C4-2B (cell line): ENCODE data around the gene CACNA2D3.

ENCODE experiments used
- H3K27ac ChIP-seq: fragments of 450-650 bp; 2 replicates; pipeline ENCODE4 v1.5.1; 2017
- ZFX ChIP-seq: fragments of 450-650 bp; IDR thresholded peaks from 2 replicates; pipeline ENCODE4 v1.6.1; 2017
- TF ChIP-seq, protein P1 (sequence below): fragments of 450-650 bp; conservative IDR thresholded peaks from 2 replicates; pipeline ENCODE4 v1.5.1; 2017; ENCODE audit warnings: mild to moderate bottlenecking

The CACNA2D3 gene

DNA sequence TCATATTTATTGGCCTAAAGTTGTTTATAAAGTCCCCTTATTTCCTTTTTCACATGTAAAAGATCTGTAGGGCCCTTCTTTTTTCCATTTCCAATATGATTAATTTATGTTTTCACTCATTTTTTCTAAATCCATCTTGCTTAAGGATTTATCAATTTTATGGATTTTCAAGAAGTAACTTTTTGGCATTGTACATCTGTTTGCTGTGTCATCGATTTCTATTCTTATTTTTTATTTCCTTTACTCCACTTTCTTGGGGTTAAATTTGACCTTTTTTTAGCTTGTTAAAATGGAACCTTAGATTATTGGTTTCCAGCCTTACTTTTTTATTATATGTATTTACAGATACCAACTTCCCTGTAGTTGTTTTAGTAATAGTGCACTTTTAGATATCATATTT, 597.6 kb downstream of the CACNA2D3 start:
- H3K27ac ChIP-seq, result no peak overlapping the region

DNA sequence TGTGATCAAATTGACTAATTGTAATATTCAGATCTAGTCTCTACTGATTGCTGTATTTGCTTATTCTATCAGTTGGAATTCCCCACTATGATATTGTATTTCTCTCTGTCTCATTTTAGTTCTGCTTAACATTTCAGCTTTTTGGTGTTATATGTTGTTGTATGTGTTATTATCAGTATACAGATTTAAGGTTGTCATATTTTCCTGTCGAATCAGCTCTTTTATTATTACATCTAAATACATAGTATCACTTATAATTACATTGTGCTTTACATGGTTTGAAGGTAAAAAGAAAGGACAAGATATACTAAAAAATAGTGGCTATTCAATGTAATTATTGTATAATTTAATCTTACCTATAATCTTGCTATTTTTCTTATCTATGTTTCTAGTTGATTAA, 598.3 kb downstream of the CACNA2D3 start:
- TF ChIP-seq ZFX, result no peak
- TF ChIP-seq, protein P1, sequence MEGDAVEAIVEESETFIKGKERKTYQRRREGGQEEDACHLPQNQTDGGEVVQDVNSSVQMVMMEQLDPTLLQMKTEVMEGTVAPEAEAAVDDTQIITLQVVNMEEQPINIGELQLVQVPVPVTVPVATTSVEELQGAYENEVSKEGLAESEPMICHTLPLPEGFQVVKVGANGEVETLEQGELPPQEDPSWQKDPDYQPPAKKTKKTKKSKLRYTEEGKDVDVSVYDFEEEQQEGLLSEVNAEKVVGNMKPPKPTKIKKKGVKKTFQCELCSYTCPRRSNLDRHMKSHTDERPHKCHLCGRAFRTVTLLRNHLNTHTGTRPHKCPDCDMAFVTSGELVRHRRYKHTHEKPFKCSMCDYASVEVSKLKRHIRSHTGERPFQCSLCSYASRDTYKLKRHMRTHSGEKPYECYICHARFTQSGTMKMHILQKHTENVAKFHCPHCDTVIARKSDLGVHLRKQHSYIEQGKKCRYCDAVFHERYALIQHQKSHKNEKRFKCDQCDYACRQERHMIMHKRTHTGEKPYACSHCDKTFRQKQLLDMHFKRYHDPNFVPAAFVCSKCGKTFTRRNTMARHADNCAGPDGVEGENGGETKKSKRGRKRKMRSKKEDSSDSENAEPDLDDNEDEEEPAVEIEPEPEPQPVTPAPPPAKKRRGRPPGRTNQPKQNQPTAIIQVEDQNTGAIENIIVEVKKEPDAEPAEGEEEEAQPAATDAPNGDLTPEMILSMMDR, result no peak
- no peak overlapping the region for H3K27ac ChIP-seq

More for the DNA sequence above, 597.6 kb downstream of the CACNA2D3 start:
- TF ChIP-seq, protein P1, result no peak
- TF ChIP-seq ZFX, result no peak

DNA sequence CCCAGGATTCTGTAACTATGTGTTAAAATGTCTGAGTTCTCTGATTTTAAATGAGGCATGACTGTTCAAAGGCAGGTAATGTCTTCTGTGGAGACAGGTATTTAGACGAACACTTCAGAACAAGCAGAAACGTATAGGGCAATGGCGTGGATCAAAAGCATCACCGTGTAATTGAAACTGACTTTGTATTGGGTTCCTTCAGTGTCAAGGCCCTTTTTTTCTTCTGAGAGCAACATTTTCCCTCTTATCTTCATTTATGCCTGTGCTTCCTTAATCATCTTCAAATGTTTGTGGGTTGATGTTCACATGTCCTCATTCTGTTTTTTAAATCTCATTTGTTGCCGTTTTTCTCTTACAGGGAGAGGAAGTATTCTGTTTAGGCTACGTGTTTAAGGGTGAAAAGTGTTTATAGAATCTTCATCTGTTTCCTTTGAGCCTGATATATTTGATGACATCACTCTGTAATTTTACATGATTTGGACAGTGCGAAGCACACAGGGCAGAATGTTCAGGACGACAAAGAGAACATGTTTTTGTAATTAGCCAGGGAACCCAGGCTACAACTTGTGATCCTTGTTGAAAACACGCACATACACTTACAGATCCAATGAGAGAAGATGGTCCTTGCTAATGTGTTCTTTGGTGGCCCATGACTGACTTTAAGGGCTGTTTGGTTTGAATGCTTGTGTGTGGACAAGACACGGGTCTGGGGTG, 609.5 kb downstream of the CACNA2D3 start:
- no peak for TF ChIP-seq ZFX
- TF ChIP-seq, protein P1, result no peak
- H3K27ac ChIP-seq, result no peak overlapping the region

DNA sequence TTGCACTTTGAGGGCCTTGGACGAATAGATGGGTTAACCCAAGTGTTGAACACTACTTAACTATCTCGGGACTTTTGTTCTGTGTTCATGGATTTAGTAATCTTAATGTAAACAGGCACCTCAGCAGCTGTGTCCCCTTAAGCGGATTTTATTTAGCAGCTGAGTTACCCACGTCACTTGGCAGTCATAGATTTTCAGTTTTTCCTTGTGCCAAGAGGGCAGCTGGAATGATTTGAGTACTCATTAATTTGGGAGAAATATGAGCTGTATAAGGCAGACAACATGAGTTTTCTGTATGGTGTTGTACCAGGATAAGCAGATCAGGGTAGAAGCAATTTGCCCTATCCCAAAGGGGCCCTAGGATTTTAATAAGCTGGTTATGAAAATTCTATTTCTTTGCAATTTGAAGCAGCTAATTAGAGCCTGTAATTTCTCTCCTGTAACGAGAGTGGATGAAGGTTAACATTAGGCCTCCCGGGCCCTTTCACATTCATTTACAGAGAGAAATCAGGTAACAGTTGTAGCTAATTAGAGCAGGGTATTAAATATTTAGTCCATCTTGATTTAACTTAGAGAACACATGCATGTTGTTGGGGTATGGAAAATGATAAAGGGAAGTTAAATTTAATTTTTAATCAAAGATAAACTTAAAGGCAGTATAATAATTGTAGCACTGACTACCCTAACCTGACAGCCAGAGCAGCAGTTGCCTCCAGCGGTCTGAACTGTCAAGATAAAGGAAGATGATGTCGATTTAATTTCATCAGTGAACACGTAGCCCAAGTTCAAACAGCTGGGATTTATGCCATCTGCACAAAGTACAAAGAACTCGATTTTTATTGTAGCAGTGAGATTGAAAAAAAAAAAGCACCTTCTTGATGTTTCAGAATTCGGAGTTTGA, 611.0 kb downstream of the CACNA2D3 start:
- TF ChIP-seq, protein P1, result no peak
- no peak for TF ChIP-seq ZFX
- no peak overlapping the region for H3K27ac ChIP-seq

DNA sequence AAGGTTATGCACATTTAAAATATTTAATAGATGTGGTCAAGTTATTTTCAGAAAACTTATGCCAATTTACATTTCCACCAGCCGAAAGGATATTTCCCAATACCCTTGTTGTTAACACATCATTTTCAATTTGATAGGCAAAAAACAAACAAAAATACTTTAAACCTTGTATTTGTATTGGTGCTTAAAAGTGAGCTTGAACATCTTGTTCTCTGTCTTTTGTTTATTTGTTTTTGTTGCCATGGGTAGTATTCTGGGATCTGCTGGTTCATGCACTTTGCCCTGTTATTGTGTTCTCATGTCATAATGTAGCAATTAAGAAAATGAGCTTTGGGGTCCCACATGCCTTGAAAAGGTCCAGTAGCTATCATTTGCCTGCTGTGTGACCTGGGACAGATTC, 614.1 kb downstream of the CACNA2D3 start:
- no peak overlapping the region for H3K27ac ChIP-seq
- TF ChIP-seq, protein P1, result no peak

DNA sequence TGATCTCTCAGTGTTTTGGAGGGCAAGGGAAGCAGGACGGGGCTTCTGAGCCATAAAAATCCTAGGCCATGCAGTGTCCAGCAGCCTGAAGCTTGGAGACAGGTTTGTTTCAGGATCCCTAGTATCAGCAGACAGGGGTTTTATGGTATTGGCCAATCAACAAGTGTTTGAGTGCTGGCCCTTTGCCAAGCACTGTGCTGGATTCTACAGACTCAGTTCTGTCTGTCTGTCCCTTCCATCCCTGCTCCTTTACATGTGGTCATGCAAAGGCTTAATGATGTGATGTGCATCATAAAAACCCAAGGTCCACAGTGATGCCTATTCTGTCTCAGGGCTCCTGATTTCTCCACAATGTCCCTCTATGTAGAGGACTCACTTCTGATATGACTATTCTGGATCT, 621.4 kb downstream of the CACNA2D3 start:
- no peak overlapping the region for H3K27ac ChIP-seq
- no peak for TF ChIP-seq ZFX
- TF ChIP-seq, protein P1, result no peak

DNA sequence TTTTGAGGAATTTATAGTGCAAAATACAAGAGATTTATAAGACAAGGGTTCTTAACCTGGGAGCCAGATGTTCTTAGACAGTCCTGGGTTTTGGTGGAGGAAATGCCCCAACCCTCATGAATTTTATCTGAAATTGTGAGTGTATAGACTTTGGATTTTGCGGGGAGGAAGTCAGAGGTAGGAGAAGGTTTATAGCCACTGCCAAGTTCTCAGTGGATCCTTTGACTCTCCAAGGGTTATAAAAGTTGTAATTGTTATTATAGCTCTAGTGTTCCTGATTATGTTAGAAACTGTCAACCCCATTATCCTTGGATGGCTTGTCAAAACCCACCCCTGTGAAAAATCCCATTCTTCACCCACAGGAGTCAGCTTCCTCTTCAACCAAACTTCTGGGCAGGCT, 621.9 kb downstream of the CACNA2D3 start:
- no peak overlapping the region for H3K27ac ChIP-seq
- TF ChIP-seq, protein P1, result no peak
